Endothelial cell (in vitro differentiated cells): Measurements from ENCODE around the gene KLF1. TPM values are rescaled to one million over a fixed set of nuclear protein-coding genes. Genes with fewer than 3 reads are reported as not detected.

Source experiments
- DNase-seq: peaks from one replicate; pipeline ENCODE4 v3.0.0; 2021; ENCODE audit warnings: low spot score
- H3K27ac Mint-ChIP-seq: one replicate; pipeline ENCODE4 v1.8.0; 2021; ENCODE audit warnings: mixed read lengths, inconsistent platforms; ENCODE audit not compliant: unreplicated experiment
- H3K27me3 Mint-ChIP-seq: one replicate; pipeline ENCODE4 v1.8.0; 2021; ENCODE audit warnings: mild to moderate bottlenecking, moderate library complexity, mixed read lengths, inconsistent platforms; ENCODE audit not compliant: unreplicated experiment
- H3K36me3 Mint-ChIP-seq: one replicate; pipeline ENCODE4 v1.8.0; 2021; ENCODE audit warnings: mild to moderate bottlenecking, low read depth, mixed read lengths, inconsistent platforms; ENCODE audit not compliant: unreplicated experiment
- H3K4me1 Mint-ChIP-seq: one replicate; pipeline ENCODE4 v1.8.0; 2021; ENCODE audit warnings: mild to moderate bottlenecking, mixed read lengths, inconsistent platforms; ENCODE audit not compliant: unreplicated experiment
- H3K4me3 Mint-ChIP-seq: one replicate; pipeline ENCODE4 v1.8.0; 2021; ENCODE audit warnings: mild to moderate bottlenecking, mixed read lengths, inconsistent platforms; ENCODE audit not compliant: unreplicated experiment
- H3K9me3 Mint-ChIP-seq: one replicate; pipeline ENCODE4 v1.8.0; 2021; ENCODE audit warnings: mixed read lengths, inconsistent platforms; ENCODE audit not compliant: unreplicated experiment
- total RNA-seq: library from RNA; stranded (reverse); fragmentation: NEBNext Ultra II Directional; extraction: Animal tissue kit (Norgen Biotek cat#: 25700); gene quantifications from one replicate; pipeline ENCODE4 v1.2.1, GENCODE V29; 2021; ENCODE audit not compliant: unreplicated experiment
- TF ChIP-seq, protein P1 (sequence below): fragments of 200-600 bp; sonication (generic); IDR thresholded peaks from one replicate; pipeline ENCODE4 v1.5.0; 2021; ENCODE audit warnings: antibody characterized with exemption; ENCODE audit not compliant: unreplicated experiment

The KLF1 gene
- total RNA-seq, 1 donor from 2014 or later, result 0.54 TPM

DNA sequence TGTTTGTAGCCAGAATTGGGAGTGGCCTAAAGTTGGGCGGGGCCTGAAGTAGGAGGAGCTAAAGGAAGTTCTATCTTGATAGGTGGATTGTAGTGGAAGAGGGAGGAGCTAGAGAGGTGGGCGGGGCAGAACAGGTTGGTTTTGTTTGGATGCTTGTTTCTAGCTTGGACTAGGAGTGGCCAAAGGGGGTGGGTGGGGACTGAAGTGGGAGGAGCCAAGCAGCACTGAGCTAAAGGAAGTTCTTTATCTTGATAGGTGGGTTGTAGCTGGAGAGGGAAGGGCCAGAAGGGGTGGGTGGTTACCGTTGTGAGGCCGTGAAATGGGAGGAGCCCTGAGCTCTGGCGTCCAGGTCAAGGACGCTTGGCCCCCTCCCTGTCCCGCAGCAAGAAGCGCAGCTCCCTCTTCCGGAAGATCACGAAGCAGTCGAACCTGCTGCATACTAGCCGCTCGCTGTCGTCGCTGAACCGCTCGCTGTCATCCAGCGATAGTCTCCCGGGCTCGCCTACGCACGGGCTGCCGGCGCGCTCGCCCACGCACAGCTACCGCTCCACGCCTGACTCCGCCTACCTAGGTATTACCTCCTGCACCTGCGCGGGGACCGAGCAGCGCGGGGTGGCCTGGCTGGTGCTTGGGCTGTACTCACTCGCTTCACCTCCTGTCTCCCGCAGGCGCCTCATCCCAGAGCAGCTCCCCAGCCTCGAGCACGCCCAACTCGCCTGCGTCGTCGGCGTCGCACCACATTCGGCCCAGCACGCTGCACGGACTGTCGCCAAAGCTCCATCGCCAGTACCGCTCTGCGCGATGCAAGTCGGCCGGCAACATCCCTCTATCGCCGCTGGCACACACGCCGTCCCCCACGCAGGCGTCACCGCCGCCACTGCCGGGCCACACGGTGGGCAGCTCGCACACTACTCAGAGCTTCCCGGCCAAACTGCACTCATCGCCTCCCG is 13.8 kb downstream of the KLF1 start:
- no peaks in the 10 kb centered on the region for H3K9me3 Mint-ChIP-seq
- no peaks in the 10 kb centered on the region for H3K4me1 Mint-ChIP-seq
- no peak for DNase-seq
- H3K36me3 Mint-ChIP-seq, result peaks cover 15% of the 10 kb centered on the region
- H3K27me3 Mint-ChIP-seq, result peaks cover 6% of the 10 kb centered on the region
- H3K4me3 Mint-ChIP-seq, result no peak overlapping the region
- H3K27ac Mint-ChIP-seq, result no peak overlapping the region
- TF ChIP-seq, protein P1, sequence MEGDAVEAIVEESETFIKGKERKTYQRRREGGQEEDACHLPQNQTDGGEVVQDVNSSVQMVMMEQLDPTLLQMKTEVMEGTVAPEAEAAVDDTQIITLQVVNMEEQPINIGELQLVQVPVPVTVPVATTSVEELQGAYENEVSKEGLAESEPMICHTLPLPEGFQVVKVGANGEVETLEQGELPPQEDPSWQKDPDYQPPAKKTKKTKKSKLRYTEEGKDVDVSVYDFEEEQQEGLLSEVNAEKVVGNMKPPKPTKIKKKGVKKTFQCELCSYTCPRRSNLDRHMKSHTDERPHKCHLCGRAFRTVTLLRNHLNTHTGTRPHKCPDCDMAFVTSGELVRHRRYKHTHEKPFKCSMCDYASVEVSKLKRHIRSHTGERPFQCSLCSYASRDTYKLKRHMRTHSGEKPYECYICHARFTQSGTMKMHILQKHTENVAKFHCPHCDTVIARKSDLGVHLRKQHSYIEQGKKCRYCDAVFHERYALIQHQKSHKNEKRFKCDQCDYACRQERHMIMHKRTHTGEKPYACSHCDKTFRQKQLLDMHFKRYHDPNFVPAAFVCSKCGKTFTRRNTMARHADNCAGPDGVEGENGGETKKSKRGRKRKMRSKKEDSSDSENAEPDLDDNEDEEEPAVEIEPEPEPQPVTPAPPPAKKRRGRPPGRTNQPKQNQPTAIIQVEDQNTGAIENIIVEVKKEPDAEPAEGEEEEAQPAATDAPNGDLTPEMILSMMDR, result no peak

DNA sequence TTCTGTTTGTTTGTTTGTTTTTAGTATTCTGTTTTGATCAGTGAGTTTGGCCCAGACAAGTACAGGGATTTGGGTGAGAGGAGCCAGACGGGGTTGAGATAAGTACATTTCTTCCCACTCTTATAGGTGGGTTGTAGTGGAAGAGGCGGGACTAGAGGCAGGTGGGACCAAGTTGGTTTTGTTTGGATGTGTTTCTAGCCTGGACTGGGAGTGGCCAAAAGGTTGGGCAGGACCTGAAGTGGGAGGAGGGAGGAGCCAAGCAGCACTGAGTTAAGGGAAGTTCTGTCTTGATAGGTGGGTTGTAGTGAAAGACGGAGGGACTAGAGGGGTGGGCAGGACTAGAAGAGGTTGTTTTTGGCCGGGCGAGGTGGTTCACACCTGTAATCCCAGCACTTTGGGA is 14.7 kb downstream of the KLF1 start:
- Mint-ChIP-seq H3K9me3 (no peaks in the 10 kb centered on the region), H3K4me3 (peak overlapping the region; percentile 63), H3K27ac (peak overlapping the region; percentile 45), H3K36me3 (peaks cover 15% of the 10 kb centered on the region), H3K4me1 (peaks cover under 1% of the 10 kb centered on the region), H3K27me3 (peaks cover 6% of the 10 kb centered on the region)
- no peak for DNase-seq
- TF ChIP-seq, protein P1, result no peak

DNA sequence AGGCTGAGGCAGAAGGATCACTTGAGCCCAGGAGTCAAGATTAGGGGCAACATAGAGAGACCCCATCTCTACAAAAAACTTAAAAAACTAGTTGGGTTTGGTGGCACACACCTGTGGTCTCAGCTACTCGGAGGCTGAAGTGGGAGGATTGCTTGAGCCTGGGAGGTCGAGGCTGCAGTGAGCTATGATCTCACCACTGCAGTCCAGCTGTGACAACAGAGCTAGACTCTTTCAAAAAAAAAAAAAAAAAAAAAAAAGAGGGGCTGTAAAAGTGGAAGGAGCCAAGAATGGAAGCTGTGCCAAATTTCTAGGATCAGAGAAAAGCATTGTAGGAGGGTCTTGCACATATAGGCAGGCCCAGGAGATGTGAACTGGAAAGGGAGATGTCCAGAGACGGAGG is 15.3 kb downstream of the KLF1 start:
- Mint-ChIP-seq H3K9me3 (no peaks in the 10 kb centered on the region), H3K27ac (no peak overlapping the region), H3K4me1 (peaks cover 4% of the 10 kb centered on the region), H3K27me3 (peaks cover 8% of the 10 kb centered on the region), H3K4me3 (peak overlapping the region; percentile 63), H3K36me3 (peaks cover 15% of the 10 kb centered on the region)
- TF ChIP-seq, protein P1, result no peak
- DNase-seq, result no peak

DNA sequence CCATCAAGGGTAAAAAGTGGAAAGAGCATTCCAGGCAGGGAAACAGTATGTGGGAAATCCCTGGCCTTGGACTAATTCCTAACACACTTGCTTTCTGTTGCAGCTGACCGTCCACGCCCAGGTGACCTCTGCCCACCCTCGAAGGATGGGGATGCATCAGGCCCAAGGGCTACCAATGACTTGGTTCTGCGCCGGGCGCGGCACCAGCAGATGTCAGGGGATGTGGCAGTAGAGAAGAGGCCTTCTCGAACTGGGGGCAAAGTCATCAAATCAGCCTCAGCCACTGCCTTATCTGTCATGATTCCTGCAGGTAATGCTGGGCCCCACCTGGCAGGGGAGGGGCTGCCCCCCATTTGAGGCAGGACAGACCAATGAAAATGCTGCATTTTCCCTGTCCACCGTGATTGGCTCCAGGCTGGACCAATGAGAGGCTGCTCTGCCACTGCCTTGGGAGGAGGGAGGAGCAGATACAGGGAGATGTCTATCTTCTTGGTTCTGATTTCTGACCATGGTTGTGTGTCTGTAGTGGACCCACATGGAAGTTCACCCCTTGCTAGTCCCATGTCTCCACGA is 18.4 kb downstream of the KLF1 start:
- TF ChIP-seq, protein P1, result no peak
- peaks cover 15% of the 10 kb centered on the region for H3K36me3 Mint-ChIP-seq
- H3K4me3 Mint-ChIP-seq, result peak overlapping the region; percentile 81
- H3K27ac Mint-ChIP-seq, result peak overlapping the region; percentile 77
- peaks cover 4% of the 10 kb centered on the region for H3K4me1 Mint-ChIP-seq
- DNase-seq, result no peak
- peaks cover 9% of the 10 kb centered on the region for H3K27me3 Mint-ChIP-seq
- no peaks in the 10 kb centered on the region for H3K9me3 Mint-ChIP-seq
